Osteocyte (in vitro differentiated cells): Measurements from ENCODE around the gene SLC7A1. TPM values are rescaled to one million over a fixed set of nuclear protein-coding genes. Genes with fewer than 3 reads are reported as not detected.

Experiments
- DNase-seq: peaks from one replicate; pipeline ENCODE4 v3.0.0; 2021; ENCODE audit warnings: mixed read lengths; ENCODE audit not compliant: unreplicated experiment; ENCODE audit errors: extremely low spot score
- H3K27ac Mint-ChIP-seq: one replicate; pipeline ENCODE4 v1.8.0; 2021; ENCODE audit warnings: mild to moderate bottlenecking, mixed read lengths; ENCODE audit not compliant: unreplicated experiment
- H3K27me3 Mint-ChIP-seq: one replicate; pipeline ENCODE4 v1.8.0; 2021; ENCODE audit warnings: mixed read lengths; ENCODE audit not compliant: unreplicated experiment
- H3K36me3 Mint-ChIP-seq: one replicate; pipeline ENCODE4 v1.8.0; 2021; ENCODE audit warnings: mixed read lengths; ENCODE audit not compliant: unreplicated experiment
- H3K4me1 Mint-ChIP-seq: one replicate; pipeline ENCODE4 v1.8.0; 2021; ENCODE audit warnings: mixed read lengths; ENCODE audit not compliant: unreplicated experiment
- H3K4me3 Mint-ChIP-seq: one replicate; pipeline ENCODE4 v1.8.0; 2021; ENCODE audit warnings: mild to moderate bottlenecking, moderate library complexity, mixed read lengths; ENCODE audit not compliant: unreplicated experiment
- H3K9me3 Mint-ChIP-seq: one replicate; pipeline ENCODE4 v1.8.0; 2021; ENCODE audit warnings: mixed read lengths; ENCODE audit not compliant: unreplicated experiment
- CTCF ChIP-seq: fragments of 200-600 bp; sonication (generic); IDR thresholded peaks from 2 replicates; pipeline ENCODE4 v1.5.0; 2021; ENCODE audit warnings: antibody characterized with exemption, mild to moderate bottlenecking, moderate library complexity
- total RNA-seq: library from RNA; stranded (reverse); gene quantifications from 2 replicates; pipeline ENCODE4 v1.2.1, GENCODE V29; 2021

Gene SLC7A1
- total RNA-seq, 1 donor from 2014 or later: 84.0 TPM

GRCh38 chr13:29594303-29594709 lies 1.2 kb downstream of the SLC7A1 start:
- H3K36me3 Mint-ChIP-seq: peaks cover 2% of the 10 kb centered on the region
- H3K27ac Mint-ChIP-seq: peak overlapping the region; percentile 94
- no peak for DNase-seq
- H3K4me1 Mint-ChIP-seq: peaks cover 53% of the 10 kb centered on the region
- TF ChIP-seq CTCF: no peak
- peak overlapping the region; percentile 83 for H3K4me3 Mint-ChIP-seq
- no peaks in the 10 kb centered on the region for H3K9me3 Mint-ChIP-seq
- no peaks in the 10 kb centered on the region for H3K27me3 Mint-ChIP-seq

- peaks cover 2% of the 10 kb centered on the region for H3K36me3 Mint-ChIP-seq
- TF ChIP-seq CTCF: no peak
- DNase-seq: no peak
- H3K4me3 Mint-ChIP-seq: peak overlapping the region; percentile 83
- H3K9me3 Mint-ChIP-seq: no peaks in the 10 kb centered on the region
- no peaks in the 10 kb centered on the region for H3K27me3 Mint-ChIP-seq
- peak overlapping the region; percentile 94 for H3K27ac Mint-ChIP-seq
- peaks cover 59% of the 10 kb centered on the region for H3K4me1 Mint-ChIP-seq
These were observed 1.7 kb downstream of the SLC7A1 start for GRCh38 chr13:29593605-29594297.

GRCh38 chr13:29591310-29591709 lies 4.2 kb downstream of the SLC7A1 start:
- no peak for TF ChIP-seq CTCF
- Mint-ChIP-seq H3K27ac (peak overlapping the region; percentile 41), H3K4me3 (peak overlapping the region; percentile 33), H3K9me3 (no peaks in the 10 kb centered on the region), H3K4me1 (peaks cover 80% of the 10 kb centered on the region), H3K36me3 (peaks cover 9% of the 10 kb centered on the region), H3K27me3 (no peaks in the 10 kb centered on the region)
- DNase-seq: no peak

GRCh38 chr13:29589967-29590366 lies 5.5 kb downstream of the SLC7A1 start:
- Mint-ChIP-seq H3K4me3 (no peak overlapping the region), H3K27ac (peak overlapping the region; percentile 43), H3K4me1 (peaks cover 86% of the 10 kb centered on the region), H3K9me3 (no peaks in the 10 kb centered on the region), H3K36me3 (peaks cover 9% of the 10 kb centered on the region), H3K27me3 (no peaks in the 10 kb centered on the region)
- no peak for DNase-seq
- peak; percentile 18 for TF ChIP-seq CTCF

- H3K27me3 Mint-ChIP-seq: no peaks in the 10 kb centered on the region
- TF ChIP-seq CTCF: no peak
- H3K27ac Mint-ChIP-seq: no peak overlapping the region
- H3K4me1 Mint-ChIP-seq: peaks cover 88% of the 10 kb centered on the region
- no peak overlapping the region for H3K4me3 Mint-ChIP-seq
- H3K36me3 Mint-ChIP-seq: peaks cover 9% of the 10 kb centered on the region
- DNase-seq: no peak
- H3K9me3 Mint-ChIP-seq: no peaks in the 10 kb centered on the region
These were observed 6.3 kb downstream of the SLC7A1 start for GRCh38 chr13:29589234-29589633.
